ENCODE results near the gene CPA4. TPM values are rescaled to one million over a fixed set of nuclear protein-coding genes. Genes with fewer than 3 reads are reported as not detected.

Gene CPA4
- polyA plus RNA-seq, 1 donor from 2014 or later = 8.9 TPM

GRCh38 chr7:130365088-130365487, 72.1 kb downstream of the CPA4 start:
- H3K9me3 ChIP-seq (ENCODE audit: low read length) = no peaks in the 10 kb centered on the region
- peak overlapping the region; percentile 67 for H3K9ac ChIP-seq (ENCODE audit: low read length)
- H3F3A ChIP-seq (ENCODE audit: insufficient read depth, low read length, poor library complexity, severe bottlenecking) = peaks cover 6% of the 10 kb centered on the region
- TF ChIP-seq EP300 (conservative IDR thresholded peaks at IDR 0.05; ENCODE audit: poor library complexity, severe bottlenecking) (no peak), RAD21 (conservative IDR thresholded peaks at IDR 0.05) (no peak), EZH2 (IDR thresholded peaks at IDR 0.05; ENCODE audit: borderline replicate concordance, insufficient read depth, low read length, poor library complexity, severe bottlenecking) (no peak), TAF1 (IDR thresholded peaks at IDR 0.05; ENCODE audit: low read depth) (no peak), MXI1 (conservative IDR thresholded peaks at IDR 0.05; ENCODE audit: poor library complexity, severe bottlenecking) (no peak), REST (IDR thresholded peaks at IDR 0.05; ENCODE audit: borderline replicate concordance) (no peak), POLR2AphosphoS5 (IDR thresholded peaks at IDR 0.05) (no peak), SMC3 (conservative IDR thresholded peaks at IDR 0.05; ENCODE audit: poor library complexity) (no peak)
- TF ChIP-seq, protein P1, sequence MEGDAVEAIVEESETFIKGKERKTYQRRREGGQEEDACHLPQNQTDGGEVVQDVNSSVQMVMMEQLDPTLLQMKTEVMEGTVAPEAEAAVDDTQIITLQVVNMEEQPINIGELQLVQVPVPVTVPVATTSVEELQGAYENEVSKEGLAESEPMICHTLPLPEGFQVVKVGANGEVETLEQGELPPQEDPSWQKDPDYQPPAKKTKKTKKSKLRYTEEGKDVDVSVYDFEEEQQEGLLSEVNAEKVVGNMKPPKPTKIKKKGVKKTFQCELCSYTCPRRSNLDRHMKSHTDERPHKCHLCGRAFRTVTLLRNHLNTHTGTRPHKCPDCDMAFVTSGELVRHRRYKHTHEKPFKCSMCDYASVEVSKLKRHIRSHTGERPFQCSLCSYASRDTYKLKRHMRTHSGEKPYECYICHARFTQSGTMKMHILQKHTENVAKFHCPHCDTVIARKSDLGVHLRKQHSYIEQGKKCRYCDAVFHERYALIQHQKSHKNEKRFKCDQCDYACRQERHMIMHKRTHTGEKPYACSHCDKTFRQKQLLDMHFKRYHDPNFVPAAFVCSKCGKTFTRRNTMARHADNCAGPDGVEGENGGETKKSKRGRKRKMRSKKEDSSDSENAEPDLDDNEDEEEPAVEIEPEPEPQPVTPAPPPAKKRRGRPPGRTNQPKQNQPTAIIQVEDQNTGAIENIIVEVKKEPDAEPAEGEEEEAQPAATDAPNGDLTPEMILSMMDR (IDR thresholded peaks at IDR 0.05; ENCODE audit: poor library complexity, severe bottlenecking) = no peak
- H3K4me2 ChIP-seq (ENCODE audit: low read length) = peak overlapping the region; percentile 10
- no peaks in the 10 kb centered on the region for H4K20me1 ChIP-seq (ENCODE audit: insufficient read depth)
- H3K79me2 ChIP-seq (replicated peaks; ENCODE audit: insufficient read depth, low read length) = no peaks in the 10 kb centered on the region
- H3K27me3 ChIP-seq (ENCODE audit: insufficient read depth, low read depth, low read length) = no peaks in the 10 kb centered on the region
- H3K4me3 ChIP-seq (ENCODE audit: low read length) = peak overlapping the region; percentile 39
- H3K27ac ChIP-seq (ENCODE audit: low read length) = peak overlapping the region; percentile 95
- no peaks in the 10 kb centered on the region for H3K9me2 ChIP-seq (ENCODE audit: insufficient read depth, low read length)
- no peak overlapping the region for H2AFZ ChIP-seq (ENCODE audit: low read depth, low read length)
- H3K36me3 ChIP-seq (ENCODE audit: insufficient read depth, low read length) = no peaks in the 10 kb centered on the region

GRCh38 chr7:130365511-130366441, 72.8 kb downstream of the CPA4 start:
- Histone ChIP-seq H3F3A (ENCODE audit: insufficient read depth, low read length, poor library complexity, severe bottlenecking) (peaks cover 6% of the 10 kb centered on the region), H3K4me3 (ENCODE audit: low read length) (peak overlapping the region; percentile 39), H3K9ac (ENCODE audit: low read length) (peak overlapping the region; percentile 67), H3K9me2 (ENCODE audit: insufficient read depth, low read length) (no peaks in the 10 kb centered on the region), H3K27me3 (ENCODE audit: insufficient read depth, low read depth, low read length) (no peaks in the 10 kb centered on the region), H3K79me2 (replicated peaks; ENCODE audit: insufficient read depth, low read length) (no peaks in the 10 kb centered on the region), H2AFZ (ENCODE audit: low read depth, low read length) (no peak overlapping the region), H3K9me3 (ENCODE audit: low read length) (no peaks in the 10 kb centered on the region), H3K4me2 (ENCODE audit: low read length) (peak overlapping the region; percentile 22), H3K36me3 (ENCODE audit: insufficient read depth, low read length) (no peaks in the 10 kb centered on the region), H4K20me1 (ENCODE audit: insufficient read depth) (no peaks in the 10 kb centered on the region), H3K27ac (ENCODE audit: low read length) (peak overlapping the region; percentile 95)
- TF ChIP-seq TAF1 (IDR thresholded peaks at IDR 0.05; ENCODE audit: low read depth) (no peak), SMC3 (conservative IDR thresholded peaks at IDR 0.05; ENCODE audit: poor library complexity) (peak; percentile 43), MXI1 (conservative IDR thresholded peaks at IDR 0.05; ENCODE audit: poor library complexity, severe bottlenecking) (no peak), POLR2AphosphoS5 (IDR thresholded peaks at IDR 0.05) (peak; percentile 63), RAD21 (conservative IDR thresholded peaks at IDR 0.05) (peak; percentile 40), EP300 (conservative IDR thresholded peaks at IDR 0.05; ENCODE audit: poor library complexity, severe bottlenecking) (peak; percentile 89), REST (IDR thresholded peaks at IDR 0.05; ENCODE audit: borderline replicate concordance) (peak; percentile 45), EZH2 (IDR thresholded peaks at IDR 0.05; ENCODE audit: borderline replicate concordance, insufficient read depth, low read length, poor library complexity, severe bottlenecking) (no peak)
- TF ChIP-seq, protein P1 (IDR thresholded peaks at IDR 0.05; ENCODE audit: poor library complexity, severe bottlenecking) = no peak
